B cell (primary cell): ENCODE measurements around the gene XYLB. TPM values are rescaled to one million over a fixed set of nuclear protein-coding genes. Genes with fewer than 3 reads are reported as not detected.

Experiments
- ATAC-seq: fragments of 200-7000 bp; cut with Tn5 transposase; one replicate; pipeline ENCODE4 v1.10.0; 2021; ENCODE audit warnings: low read depth, mild to moderate bottlenecking, moderate number of reproducible peaks, moderate library complexity
- CTCF ChIA-PET: fragments of 350-600 bp; sonication (Branson Sonifier 250); formaldehyde crosslinking; loops from one replicate; lab custom pipeline; 2021; ENCODE audit warnings: antibody characterized with exemption, inconsistent platforms; lab: Charles Lee
- POLR2A ChIA-PET: fragments of 350-600 bp; sonication (Branson Sonifier 250); formaldehyde crosslinking; loops from one replicate; lab custom pipeline; 2021; ENCODE audit warnings: antibody characterized with exemption; lab: Charles Lee
- DNase-seq: peaks from one replicate; pipeline ENCODE4 v3.0.0; 2013
- H2AFZ ChIP-seq: 2 replicates; pipeline ENCODE4 v1.6.1; 2012; ENCODE audit warnings: mild to moderate bottlenecking, low read depth, low read length; ENCODE audit not compliant: insufficient read depth, poor library complexity, severe bottlenecking
- H3K27ac ChIP-seq, 2 donors: 1 replicate in 1 of 2; 2 replicates in 1 of 2; pipeline ENCODE4 v1.5.1; 2012 to 2013; ENCODE audit warnings: low read length in 2 of 2, mild to moderate bottlenecking in 2 of 2, moderate library complexity in 1 of 2
- H3K27me3 ChIP-seq, 4 experiments: fragments of 200-600 bp in 1 of 4; sonication (generic) in 1 of 4; replicated peaks in 1 of 4; 1 replicate in 2 of 4; 2 replicates in 2 of 4; pipeline versions ENCODE4 v1.6.1 to v1.7.0; 2013 to 2016; ENCODE audit warnings: low read length in 3 of 4, mild to moderate bottlenecking in 2 of 4, mixed read lengths in 1 of 4, moderate library complexity in 1 of 4; ENCODE audit not compliant: insufficient read depth in 4 of 4, control insufficient read depth in 3 of 4; ENCODE audit errors: control extremely low read depth in 1 of 4
- H3K36me3 ChIP-seq, 2 experiments: replicated peaks in 1 of 2; 1 replicate in 1 of 2; 2 replicates in 1 of 2; pipeline versions ENCODE4 v1.6.1 to v1.7.1; 2013; ENCODE audit warnings: low read length in 1 of 2; ENCODE audit not compliant: insufficient read depth in 2 of 2, control insufficient read depth in 1 of 2; ENCODE audit errors: control extremely low read depth in 1 of 2, extremely low read depth in 1 of 2
- H3K4me1 ChIP-seq, 2 donors: fragments of 200-600 bp in 1 of 2; sonication (generic) in 1 of 2; 1 replicate in 1 of 2; 2 replicates in 1 of 2; pipeline versions ENCODE4 v1.5.1 to v1.6.1; 2013 to 2017; ENCODE audit warnings: low read length in 2 of 2; ENCODE audit not compliant: control insufficient read depth in 2 of 2, insufficient read depth in 2 of 2
- H3K4me2 ChIP-seq: replicated peaks from 2 replicates; pipeline ENCODE3; 2012; ENCODE audit warnings: mild to moderate bottlenecking, low read depth, low read length; ENCODE audit not compliant: poor library complexity, severe bottlenecking
- H3K4me3 ChIP-seq, 5 experiments: fragments of 200-600 bp in 1 of 5; sonication (generic) in 1 of 5; 1 replicate in 3 of 5; 2 replicates in 2 of 5; pipeline versions ENCODE4 v1.5.1 to v1.7.0; 2011 to 2016; ENCODE audit warnings: low read length in 4 of 5, mild to moderate bottlenecking in 4 of 5, low read depth in 2 of 5, control low read depth in 1 of 5, moderate library complexity in 1 of 5; ENCODE audit not compliant: insufficient read depth in 1 of 5; ENCODE audit errors: control extremely low read depth in 1 of 5, extremely low read depth in 1 of 5
- H3K79me2 ChIP-seq: fragments of 200-600 bp; sonication (generic); one replicate; pipeline ENCODE4 v1.6.0; 2016; ENCODE audit warnings: low read length; ENCODE audit not compliant: control insufficient read depth, insufficient read depth
- H3K9ac ChIP-seq: fragments of 200-600 bp; sonication (generic); 2 replicates; pipeline ENCODE4 v1.6.1; 2017; ENCODE audit warnings: mild to moderate bottlenecking, low read length, moderate library complexity
- H3K9me3 ChIP-seq, 3 donors: one replicate each; pipeline versions ENCODE4 v1.6.1 to v1.7.1; 2013; ENCODE audit warnings: low read length in 2 of 3; ENCODE audit not compliant: control insufficient read depth in 2 of 3, insufficient read depth in 1 of 3; ENCODE audit errors: control extremely low read depth in 1 of 3
- H4K20me1 ChIP-seq: 2 replicates; pipeline ENCODE4 v1.6.0; 2012; ENCODE audit warnings: mild to moderate bottlenecking, low read length; ENCODE audit not compliant: insufficient read depth, control insufficient read depth, poor library complexity, severe bottlenecking
- H3K27ac Mint-ChIP-seq: one replicate; pipeline ENCODE4 v1.8.0; 2021; ENCODE audit warnings: mixed read lengths
- H3K27me3 Mint-ChIP-seq: one replicate; pipeline ENCODE4 v1.8.0; 2021; ENCODE audit warnings: mixed read lengths
- H3K4me1 Mint-ChIP-seq: one replicate; pipeline ENCODE4 v1.8.0; 2021; ENCODE audit warnings: mixed read lengths
- H3K4me3 Mint-ChIP-seq: one replicate; pipeline ENCODE4 v1.8.0; 2021; ENCODE audit warnings: mixed read lengths
- H3K9me3 Mint-ChIP-seq: one replicate; pipeline ENCODE4 v1.8.0; 2022; ENCODE audit warnings: mixed read lengths; ENCODE audit not compliant: insufficient read depth
- CTCF ChIP-seq: fragments of 200-600 bp; IDR thresholded peaks from one replicate; pipeline ENCODE4 v1.8.0; 2022; ENCODE audit warnings: antibody characterized with exemption, mild to moderate bottlenecking
- EZH2 ChIP-seq: IDR thresholded peaks from 2 replicates; pipeline ENCODE4 v1.6.1; 2012; ENCODE audit warnings: borderline replicate concordance, low read depth, mild to moderate bottlenecking, moderate library complexity, low read length; ENCODE audit not compliant: insufficient read depth, poor library complexity, severe bottlenecking
- WGBS: methylation state at CpG from one replicate; pipeline ENCODE4 v1.1.5; 2013; ENCODE audit warnings: missing lambda C conversion rate; ENCODE audit not compliant: insufficient coverage; 5-methylcytosine and 5-hydroxymethylcytosine counted together
- intact Hi-C: fragments of 100-400 bp; cut with micrococcal nuclease; formaldehyde crosslinking; loops from one replicate; pipeline ENCODE4 v1.10.0; 2022
- polyA plus RNA-seq: library from polyadenylated mRNA; depleted of rRNA; stranded (reverse); fragments of >200 nt; gene quantifications from 2 replicates; pipeline ENCODE4 v1.2.3, GENCODE V29; 2012
- total RNA-seq, 2 donors: library from RNA; stranded (reverse); fragments of 120-200 nt in 1 of 2; gene quantifications; 1 replicate in 1 of 2; 2 replicates in 1 of 2; pipeline versions ENCODE4 v1.2.3 to v1.2.4, GENCODE V29; 2013 to 2022

Gene XYLB
- total and polyA plus RNA-seq, 2 donors (not counting 1 experiment from before 2014, with no cell fraction given) = 0.19 to 0.71 TPM

GRCh38 chr3:38348903-38349302 is 2.3 kb downstream of the XYLB start:
- WGBS = 72% methylated on average over 4 of the region's 4 CpGs
- Mint-ChIP-seq H3K4me3 (no peak overlapping the region), H3K27me3 (peaks cover under 1% of the 10 kb centered on the region), H3K27ac (no peak overlapping the region), H3K9me3 (no peaks in the 10 kb centered on the region), H3K4me1 (peaks cover 5% of the 10 kb centered on the region)
- Histone ChIP-seq H3K36me3 (no peaks in the 10 kb centered on the region), H3K9ac (no peak overlapping the region), H3K27ac (no peak overlapping the region), H3K4me3 (no peak overlapping the region), H3K27me3 (no peaks in the 10 kb centered on the region), H3K4me2 (no peak overlapping the region), H2AFZ (no peak overlapping the region), H3K79me2 (no peaks in the 10 kb centered on the region), H4K20me1 (no peaks in the 10 kb centered on the region), H3K9me3 (peaks cover 0 to 5% (median 0%) of the 10 kb centered on the region in 3 donors), H3K4me1 (peaks cover 0 to 10% of the 10 kb centered on the region in 2 donors)
- ChIA-PET CTCF (interaction anchor here (1.1 kb wide), 1 partner anchor 375 kb away, joined by 4 read pairs; no protein-coding TSS in a partner anchor), POLR2A (no interaction called here)
- intact Hi-C loops = loop anchor here (5.0 to 10.0 kb wide), 2 partner anchors 106 to 212 kb away; partner anchors contain the start of genes ACAA1, ACVR2B and MYD88
- no peak for DNase-seq
- TF ChIP-seq EZH2 (no peak), CTCF (no peak)
- ATAC-seq = no peak

DNA sequence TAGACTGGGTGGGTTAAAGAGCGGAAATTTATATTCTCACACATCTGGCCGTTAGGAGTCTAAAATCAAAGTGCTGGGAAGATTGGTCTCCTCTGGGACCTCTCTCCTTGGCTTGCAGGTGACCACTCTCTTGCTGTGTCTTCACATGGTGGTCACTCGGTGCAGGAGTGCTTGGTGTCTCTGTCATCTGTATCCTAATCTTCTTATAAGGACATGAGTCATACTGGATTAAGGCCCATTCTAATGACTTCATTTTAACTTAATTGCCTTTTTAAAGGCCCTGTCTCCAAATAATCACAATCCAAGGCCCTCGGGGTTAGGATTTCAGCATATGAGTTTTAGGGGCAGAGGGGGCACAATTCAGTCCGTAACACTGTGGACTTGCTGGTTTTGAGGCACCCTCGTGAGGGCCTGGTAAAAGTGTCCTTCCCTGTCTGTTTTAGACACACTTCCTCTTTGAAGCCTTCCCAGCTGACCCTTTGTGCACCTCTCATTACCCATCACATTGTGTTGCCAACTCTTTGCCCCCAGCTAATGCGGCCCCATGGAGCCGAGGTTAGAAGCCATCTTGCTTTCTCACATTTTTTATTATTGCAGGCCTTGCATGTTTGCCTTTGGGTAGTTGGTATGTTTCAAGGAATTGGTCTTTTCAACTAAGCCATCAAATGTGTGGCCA is 3.2 kb downstream of the XYLB start:
- H3K36me3 ChIP-seq = no peaks in the 10 kb centered on the region
- no peak overlapping the region for H3K27ac Mint-ChIP-seq
- DNase-seq = no peak
- no peaks in the 10 kb centered on the region for H3K9me3 Mint-ChIP-seq
- no peak overlapping the region for H3K9ac ChIP-seq
- ChIA-PET POLR2A (no interaction called here), CTCF (interaction anchor here (1.1 kb wide), 1 partner anchor 376 kb away, joined by 4 read pairs; no protein-coding TSS in a partner anchor)
- H3K27me3 Mint-ChIP-seq = no peaks in the 10 kb centered on the region
- TF ChIP-seq EZH2 (no peak), CTCF (no peak)
- peaks cover 0 to 5% (median 0%) of the 10 kb centered on the region in 3 donors for H3K9me3 ChIP-seq
- no peak overlapping the region for H2AFZ ChIP-seq
- H3K4me3 ChIP-seq = no peak overlapping the region
- H3K27me3 ChIP-seq = no peaks in the 10 kb centered on the region
- 96% methylated on average over 4 of the region's 8 CpGs for WGBS
- no peak for ATAC-seq
- no peaks in the 10 kb centered on the region for H4K20me1 ChIP-seq
- no peak overlapping the region for H3K27ac ChIP-seq
- H3K4me2 ChIP-seq = no peak overlapping the region
- H3K4me3 Mint-ChIP-seq = no peak overlapping the region
- H3K4me1 Mint-ChIP-seq = peaks cover 5% of the 10 kb centered on the region
- intact Hi-C loops = loop anchor here (5.0 to 10.0 kb wide), 2 partner anchors 105 to 213 kb away; partner anchors contain the start of genes ACAA1, ACVR2B and MYD88
- no peaks in the 10 kb centered on the region for H3K79me2 ChIP-seq
- H3K4me1 ChIP-seq = peaks cover 0 to 10% of the 10 kb centered on the region in 2 donors
